IPS-NIHi11 (cell line): ENCODE measurements around the gene FLG.
"Not testable (repeated sequence)": the region's sequence is repeated elsewhere in the genome, so short reads cannot be mapped to it uniquely, and the experiment has no call there.

Experiments used
- DNase-seq: peaks from one replicate; pipeline ENCODE4 v3.0.0; 2012; ENCODE audit warnings: mixed read lengths, low spot score

FLG gene

GRCh38 chr1:152256394-152256793 is 68.6 kb downstream of the FLG start:
- DNase-seq, result not testable (repeated sequence)
